ENCODE data around the gene PLXNC1.

GRCh38 chr12:94309373-94309772 is 161.0 kb downstream of the PLXNC1 start:
- TF ChIP-seq CTCF (IDR thresholded peaks at IDR 0.05) (no peak), POLR2A (IDR thresholded peaks at IDR 0.05) (no peak)
